KMS-11 (cell line): ENCODE results near the gene ZNF132.
"Not testable (repeated sequence)": the region's sequence is repeated elsewhere in the genome, so short reads cannot be mapped to it uniquely, and the experiment has no call there.

ENCODE experiments used
- H2AFZ ChIP-seq: fragments of 200-600 bp; sonication (generic); 2 replicates; pipeline ENCODE4 v1.6.1; 2016; ENCODE audit warnings: antibody characterized with exemption, mixed run types, low read depth
- H3K27ac ChIP-seq: fragments of 200-600 bp; sonication (generic); 2 replicates; pipeline ENCODE4 v1.6.1; 2016; ENCODE audit warnings: mild to moderate bottlenecking, mixed run types
- H3K27me3 ChIP-seq: fragments of 200-600 bp; sonication (generic); 2 replicates; pipeline ENCODE4 v1.6.1; 2017; ENCODE audit warnings: mild to moderate bottlenecking, low read depth, mixed run types, moderate library complexity; ENCODE audit not compliant: insufficient read depth
- H3K36me3 ChIP-seq: fragments of 200-600 bp; sonication (generic); 2 replicates; pipeline ENCODE4 v1.6.1; 2017; ENCODE audit warnings: mild to moderate bottlenecking, mixed run types; ENCODE audit not compliant: insufficient read depth
- H3K4me1 ChIP-seq: fragments of 200-600 bp; sonication (generic); 2 replicates; pipeline ENCODE4 v1.6.1; 2016; ENCODE audit warnings: mild to moderate bottlenecking, low read depth, mixed run types; ENCODE audit not compliant: poor library complexity, severe bottlenecking
- H3K4me2 ChIP-seq: fragments of 200-600 bp; sonication (generic); 2 replicates; pipeline ENCODE4 v1.7.0; 2016; ENCODE audit warnings: mild to moderate bottlenecking, mixed run types
- H3K4me3 ChIP-seq: fragments of 200-600 bp; sonication (generic); IDR thresholded peaks from 2 replicates; pipeline ENCODE4 v1.6.1; 2017; ENCODE audit warnings: low read depth, low read length, mixed read lengths; ENCODE audit not compliant: insufficient read depth
- H3K79me2 ChIP-seq: fragments of 200-600 bp; sonication (generic); 2 replicates; pipeline ENCODE4 v1.6.1; 2016; ENCODE audit warnings: low read depth, mixed run types; ENCODE audit not compliant: insufficient read depth
- H3K9ac ChIP-seq: fragments of 200-600 bp; sonication (generic); 2 replicates; pipeline ENCODE4 v1.6.1; 2016; ENCODE audit warnings: mild to moderate bottlenecking, mixed run types
- H4K20me1 ChIP-seq: fragments of 200-600 bp; sonication (generic); 2 replicates; pipeline ENCODE4 v1.6.1; 2016; ENCODE audit warnings: mild to moderate bottlenecking, mixed run types; ENCODE audit not compliant: insufficient read depth
- CTCF ChIP-seq: fragments of 200-600 bp; sonication (generic); conservative IDR thresholded peaks from 2 replicates; pipeline ENCODE4 v1.6.1; 2017; ENCODE audit warnings: low read depth, mild to moderate bottlenecking, antibody characterized with exemption, low read length, moderate library complexity, mixed read lengths

Gene ZNF132

GRCh38 chr19:58406818-58407657 lies 32.9 kb downstream of the ZNF132 start:
- Histone ChIP-seq H3K4me2 (peak overlapping the region; percentile 98), H3K27me3 (no peaks in the 10 kb centered on the region), H2AFZ (no peak overlapping the region), H3K9ac (no peak overlapping the region), H3K4me1 (peaks cover 22% of the 10 kb centered on the region), H3K27ac (no peak overlapping the region), H4K20me1 (no peaks in the 10 kb centered on the region), H3K79me2 (0 out of 2 replicates have a peak, but pooled peaks cover 8% of the 10 kb centered on the region), H3K36me3 (no peaks in the 10 kb centered on the region), H3K4me3 (no peak overlapping the region)
- TF ChIP-seq CTCF, result peak; percentile 40; the same call in 1 of the 2 replicates

- peaks cover 21% of the 10 kb centered on the region for H3K4me1 ChIP-seq
- not testable (repeated sequence) for H3K4me2 ChIP-seq, H3K4me3 ChIP-seq, H3K36me3 ChIP-seq, H3K27ac ChIP-seq, H3K27me3 ChIP-seq, H3K79me2 ChIP-seq, H3K9ac ChIP-seq, H2AFZ ChIP-seq, H4K20me1 ChIP-seq
Measured at GRCh38 chr19:58403920-58404478, 36.0 kb downstream of the ZNF132 start.

GRCh38 chr19:58401840-58402421 lies 38.0 kb downstream of the ZNF132 start:
- H2AFZ ChIP-seq, result peak overlapping the region; percentile 80; the same call in 1 of the 2 replicates
- H3K27me3 ChIP-seq, result no peaks in the 10 kb centered on the region
- H3K27ac ChIP-seq, result 0 out of 2 replicates have a peak overlapping the region, but pooled peaks have one; percentile 34
- no peaks in the 10 kb centered on the region for H3K79me2 ChIP-seq
- peaks cover 13% of the 10 kb centered on the region for H3K4me1 ChIP-seq
- H3K36me3 ChIP-seq, result no peaks in the 10 kb centered on the region
- H4K20me1 ChIP-seq, result no peaks in the 10 kb centered on the region
- peak overlapping the region; percentile 55 for H3K4me2 ChIP-seq
- peak overlapping the region; percentile 37; the same call in 1 of the 2 replicates for H3K9ac ChIP-seq
- TF ChIP-seq CTCF, result no peak
- no peak overlapping the region for H3K4me3 ChIP-seq

- no peak for TF ChIP-seq CTCF
- Histone ChIP-seq H3K27ac (peak overlapping the region; percentile 34), H3K4me3 (no peak overlapping the region), H3K9ac (peak overlapping the region; percentile 37; the same call in 1 of the 2 replicates), H3K4me2 (peak overlapping the region; percentile 86), H3K36me3 (no peaks in the 10 kb centered on the region), H2AFZ (peak overlapping the region; percentile 80), H3K4me1 (peaks cover 13% of the 10 kb centered on the region), H3K79me2 (no peaks in the 10 kb centered on the region), H4K20me1 (no peaks in the 10 kb centered on the region), H3K27me3 (no peaks in the 10 kb centered on the region)
Measured at GRCh38 chr19:58400916-58401839, 38.8 kb downstream of the ZNF132 start.
